Measurements from ENCODE around the gene SUCLA2. TPM values are rescaled to one million over a fixed set of nuclear protein-coding genes. Genes with fewer than 3 reads are reported as not detected.
"Not testable (repeated sequence)": the region's sequence is repeated elsewhere in the genome, so short reads cannot be mapped to it uniquely, and the experiment has no call there.

The SUCLA2 gene
- polyA plus RNA-seq, 3 donors, result 23.4 to 63.5 (median 42.5) TPM

DNA sequence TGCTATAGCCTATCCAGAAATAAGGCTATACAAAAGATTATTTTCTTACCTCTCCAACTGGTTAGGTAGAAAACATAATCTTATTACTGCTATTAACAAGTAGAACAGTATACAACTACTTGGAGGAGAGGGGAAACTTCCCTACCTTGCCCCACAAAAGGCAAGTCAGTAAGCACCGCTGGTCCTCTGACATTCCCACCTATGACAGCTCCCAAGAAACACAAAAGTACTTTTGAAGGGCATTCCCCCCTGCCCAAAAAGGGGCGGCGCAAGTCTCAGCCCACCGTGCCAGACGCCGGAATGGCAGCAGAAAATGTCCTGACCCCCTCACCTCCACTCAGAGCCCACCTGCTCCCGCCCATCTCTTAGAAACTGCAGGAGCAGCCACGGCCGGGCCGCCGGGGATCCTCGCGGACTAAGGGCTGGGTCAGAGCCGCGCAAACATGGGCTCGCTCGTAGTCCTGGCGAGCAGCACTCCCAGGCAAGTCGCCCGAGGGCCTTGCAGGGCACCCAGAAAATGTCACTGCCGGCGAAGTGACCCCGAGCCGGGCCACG, 437 bp downstream of the SUCLA2 start:
- no peak overlapping the region for H3K27ac ChIP-seq (ENCODE audit: low read depth, low read length)
- whole genome bisulfite sequencing, 3 donors, result 0% methylated on average over 20 to 25 of the region's 25 CpGs

DNA sequence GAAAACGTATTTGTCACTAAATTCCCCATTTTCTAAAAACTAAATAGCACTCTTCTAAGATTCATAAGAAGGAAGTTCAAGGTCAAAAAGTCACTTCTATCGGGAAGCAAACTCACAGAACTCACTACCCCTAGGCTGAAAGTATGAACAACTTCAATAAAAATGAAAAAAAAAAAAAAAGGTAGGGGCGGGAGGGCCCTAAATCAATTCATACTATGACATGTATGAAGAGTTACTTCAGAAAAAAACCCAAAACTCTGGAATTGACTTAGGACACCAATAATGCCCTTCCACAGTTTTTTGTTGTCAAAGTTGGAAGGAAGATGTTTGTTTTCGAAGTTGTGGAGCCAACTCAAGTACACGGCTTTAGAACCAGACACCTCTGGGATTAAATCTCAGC, 1.1 kb downstream of the SUCLA2 start:
- WGBS, 3 donors, result 34 to 49% (median 49%) methylated on average over 5 of the region's 5 CpGs
- no peak overlapping the region for H3K27ac ChIP-seq (ENCODE audit: low read depth, low read length)

DNA sequence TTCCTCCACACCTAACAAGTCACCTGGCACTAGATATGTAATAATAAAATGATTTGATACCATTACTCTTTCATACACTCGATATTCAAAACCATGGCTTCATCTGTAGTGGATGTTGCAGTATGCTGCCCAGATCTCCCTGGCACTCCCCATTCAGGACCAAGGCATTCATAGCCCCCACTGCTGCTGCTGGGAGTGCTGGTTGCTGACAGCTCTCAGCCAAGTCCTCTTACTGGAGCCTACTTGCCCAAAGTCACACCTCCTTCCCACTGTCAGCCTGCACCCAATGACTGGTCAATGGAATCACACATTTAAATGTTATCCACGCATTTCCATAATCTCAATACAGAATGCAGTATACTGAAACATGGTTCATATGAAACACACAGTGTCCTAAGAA, 3.7 kb downstream of the SUCLA2 start:
- H3K27ac ChIP-seq (ENCODE audit: low read depth, low read length), result no peak overlapping the region
- 92 to 98% (median 93%) methylated on average over 2 of the region's 2 CpGs for WGBS, 3 donors

DNA sequence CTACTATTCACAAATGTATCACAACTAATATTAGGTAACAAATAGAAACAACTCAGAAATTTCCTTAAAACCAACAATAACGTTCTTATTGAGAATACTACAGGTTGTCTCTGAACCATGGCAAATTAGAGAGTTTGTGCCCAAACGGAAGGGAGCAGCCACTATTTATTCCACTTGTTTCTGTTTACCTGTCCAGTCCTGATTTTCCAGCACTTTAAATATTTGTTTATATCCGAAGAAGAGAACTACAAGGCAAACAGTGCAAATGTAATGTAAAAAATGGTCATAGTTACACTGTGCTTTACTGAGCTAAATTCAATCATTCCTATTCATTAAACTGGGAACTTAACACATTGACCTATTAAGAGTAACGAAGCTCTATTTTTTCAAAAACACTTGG, 9.2 kb downstream of the SUCLA2 start:
- no peak overlapping the region for H3K27ac ChIP-seq (ENCODE audit: low read depth, low read length)
- 78 to 94% (median 93%) methylated on average over 4 of the region's 4 CpGs for WGBS, 3 donors

DNA sequence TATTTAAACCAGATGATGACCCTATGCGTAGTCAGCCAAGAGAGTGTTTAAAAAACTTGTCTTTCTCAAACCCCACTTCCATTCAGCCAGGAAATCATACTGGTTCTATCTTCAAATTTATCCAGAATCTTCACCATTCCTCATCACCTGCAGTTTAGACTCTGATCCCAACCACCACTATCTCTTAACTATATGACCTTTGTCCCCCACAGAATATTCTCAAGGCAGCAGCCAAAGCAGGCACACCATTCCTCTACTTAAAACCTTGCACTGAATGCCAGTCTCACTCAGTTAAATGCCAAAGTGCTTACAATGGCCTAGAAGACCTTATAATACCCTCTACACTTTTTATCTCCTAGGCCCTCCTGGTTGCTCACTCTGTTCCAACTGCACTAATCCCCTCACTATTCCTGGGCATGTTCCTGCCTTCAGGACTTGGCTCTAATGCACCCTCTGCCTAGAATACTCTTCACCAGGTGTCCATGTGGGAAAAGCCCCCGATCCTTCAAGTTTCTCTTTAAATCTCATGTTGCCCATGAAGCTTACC, 10.1 kb downstream of the SUCLA2 start:
- H3K27ac ChIP-seq (ENCODE audit: low read depth, low read length), result no peak overlapping the region
- WGBS, 3 donors, result 96 to 100% (median 98%) methylated on average over 2 of the region's 2 CpGs

DNA sequence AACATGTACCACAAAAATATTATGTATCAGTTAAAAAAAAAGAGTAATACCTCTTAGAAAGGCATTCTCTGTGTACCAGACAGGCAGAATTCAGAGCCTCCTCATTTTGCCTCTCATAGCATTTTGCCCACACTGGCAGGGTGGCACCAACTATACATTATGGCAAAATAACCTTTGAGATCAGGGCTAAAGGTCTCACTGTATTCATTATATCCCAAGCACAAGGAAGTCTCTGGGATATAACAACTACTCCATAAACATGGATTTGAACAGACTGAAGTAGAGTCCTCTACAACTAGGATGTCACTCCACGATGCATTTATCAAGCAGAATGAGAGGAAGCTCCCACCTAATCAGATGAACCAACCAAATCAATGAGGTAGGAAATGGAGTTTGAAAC, 10.6 kb downstream of the SUCLA2 start:
- no peak overlapping the region for H3K27ac ChIP-seq (ENCODE audit: low read depth, low read length)
- WGBS, 3 donors, result 30 to 97% (median 95%) methylated on average over 1 of the region's 1 CpG

DNA sequence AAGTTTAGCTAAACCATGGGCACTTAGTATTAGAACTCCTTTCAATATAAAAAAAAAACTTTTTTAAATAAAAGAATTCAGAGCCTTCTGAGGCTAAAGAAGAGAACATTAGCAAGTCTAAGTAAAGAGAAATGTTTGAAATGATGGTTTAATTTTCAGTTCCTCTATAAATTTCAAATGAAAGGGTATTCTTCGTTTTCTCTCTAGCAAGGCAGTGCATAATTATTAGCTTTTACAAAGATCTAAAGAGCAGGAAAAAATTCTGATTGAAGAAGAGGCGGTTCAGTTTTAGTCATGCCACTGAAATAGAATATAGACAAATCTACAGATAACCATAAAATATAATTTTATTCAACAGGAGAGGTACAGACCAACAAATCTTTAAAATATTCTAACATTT, 18.0 kb downstream of the SUCLA2 start:
- H3K27ac ChIP-seq (ENCODE audit: low read depth, low read length), result no peak overlapping the region
- 94 to 98% (median 96%) methylated on average over 2 of the region's 2 CpGs for WGBS, 3 donors

DNA sequence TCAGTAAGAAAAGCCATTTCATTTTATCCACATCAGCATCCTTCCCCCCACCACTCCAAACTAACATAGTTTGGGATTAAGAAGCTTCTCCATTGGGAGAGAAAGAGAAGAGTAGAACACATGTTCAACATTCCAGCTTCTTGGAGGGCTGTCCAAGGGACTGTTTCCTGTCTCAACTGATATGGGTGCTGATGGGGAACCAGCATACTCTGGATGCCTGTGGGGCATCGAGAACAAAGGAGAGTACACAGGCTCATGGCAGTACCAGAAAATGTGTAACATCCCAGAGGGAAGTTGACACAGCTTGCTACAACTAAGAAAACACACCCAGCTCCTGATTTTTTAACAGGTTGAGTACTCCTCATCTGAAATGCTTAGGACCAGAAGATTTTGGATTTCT, 24.7 kb downstream of the SUCLA2 start:
- 88 to 100% (median 100%) methylated on average over 1 of the region's 1 CpG for WGBS, 3 donors
- H3K27ac ChIP-seq (ENCODE audit: low read depth, low read length), result no peak overlapping the region

DNA sequence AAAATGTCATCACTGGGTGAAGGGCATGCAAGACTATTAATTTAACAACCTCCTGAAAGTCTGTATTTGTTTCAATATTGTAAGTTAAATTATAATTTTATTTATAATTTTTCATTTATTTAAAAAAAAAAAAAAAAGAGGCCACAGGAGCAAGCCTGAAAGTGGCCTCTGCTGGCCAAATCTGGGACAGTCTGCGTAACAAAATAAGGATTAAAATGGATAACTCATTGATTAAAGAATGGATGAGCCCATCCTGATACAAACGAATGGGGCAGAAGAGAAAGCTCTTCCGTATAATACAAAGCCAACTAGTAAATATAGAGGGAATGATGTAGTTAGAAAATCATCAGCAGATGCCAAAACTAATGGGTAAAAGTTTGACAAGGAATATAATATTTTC, 36.2 kb downstream of the SUCLA2 start:
- 97 to 99% (median 99%) methylated on average over 3 of the region's 3 CpGs for WGBS, 3 donors

DNA sequence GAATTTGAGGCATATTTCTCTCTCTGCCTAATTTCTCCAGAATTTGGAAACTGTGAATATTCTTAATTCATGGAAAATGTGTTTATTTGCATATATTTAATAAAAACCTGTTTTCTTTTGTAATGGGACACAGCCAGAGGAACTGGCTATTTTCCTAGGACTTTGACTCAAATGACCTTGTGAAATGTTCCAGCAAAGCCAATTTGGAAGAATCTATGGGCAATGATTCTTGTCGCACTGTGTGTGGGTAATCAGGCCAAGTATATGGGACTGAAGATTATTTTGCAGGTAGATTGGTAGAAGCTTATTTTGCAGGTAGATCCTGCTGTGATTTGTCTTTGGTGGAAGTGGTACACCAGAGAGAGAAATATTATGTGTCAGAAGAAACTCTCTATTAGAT, 38.8 kb downstream of the SUCLA2 start:
- H3K27ac ChIP-seq (ENCODE audit: low read depth, low read length), result no peak overlapping the region
- 80 to 94% (median 92%) methylated on average over 1 of the region's 1 CpG for WGBS, 3 donors

More for the DNA sequence above, 36.2 kb downstream of the SUCLA2 start:
- H3K27ac ChIP-seq (ENCODE audit: low read depth, low read length), result no peak overlapping the region

DNA sequence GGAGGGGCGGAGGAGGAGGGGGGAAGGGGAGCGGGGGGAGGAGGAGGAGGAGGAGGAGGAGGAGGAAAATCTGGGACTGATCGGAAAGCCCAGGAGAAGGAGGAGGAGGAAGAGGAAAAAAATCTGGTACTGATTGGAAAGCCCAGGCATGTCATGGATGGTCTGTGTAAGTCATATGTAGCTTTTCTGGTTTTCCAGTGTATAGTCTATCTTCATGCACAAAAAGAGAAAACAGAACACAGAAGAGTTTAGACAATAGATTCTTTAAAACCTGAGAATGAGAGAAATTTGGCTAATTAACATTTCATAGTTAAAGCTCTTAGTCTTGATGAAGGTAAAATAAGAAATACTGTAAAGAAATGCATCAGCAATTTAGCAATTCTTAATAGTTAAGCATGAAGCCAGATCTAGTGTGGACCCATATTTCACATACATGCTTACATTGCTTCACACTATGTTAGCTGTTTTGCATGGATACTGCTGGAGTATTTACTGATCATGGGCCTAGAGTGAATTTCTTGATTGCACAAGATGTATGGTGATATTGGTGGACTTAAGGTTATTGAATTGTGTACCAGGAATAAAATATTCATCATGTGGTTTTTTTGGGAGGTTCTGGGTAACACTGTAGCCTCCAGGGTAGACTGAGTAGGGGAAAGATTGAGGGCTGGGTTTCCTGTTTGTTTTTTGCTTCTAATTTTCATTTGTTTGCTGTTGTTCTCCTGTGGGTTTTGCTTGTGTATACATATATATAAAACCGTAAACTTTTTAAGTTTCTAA, 41.4 kb downstream of the SUCLA2 start:
- H3K27ac ChIP-seq (ENCODE audit: low read depth, low read length), result no peak overlapping the region
- WGBS, 3 donors, result 86 to 95% (median 89%) methylated on average over 4 of the region's 4 CpGs

DNA sequence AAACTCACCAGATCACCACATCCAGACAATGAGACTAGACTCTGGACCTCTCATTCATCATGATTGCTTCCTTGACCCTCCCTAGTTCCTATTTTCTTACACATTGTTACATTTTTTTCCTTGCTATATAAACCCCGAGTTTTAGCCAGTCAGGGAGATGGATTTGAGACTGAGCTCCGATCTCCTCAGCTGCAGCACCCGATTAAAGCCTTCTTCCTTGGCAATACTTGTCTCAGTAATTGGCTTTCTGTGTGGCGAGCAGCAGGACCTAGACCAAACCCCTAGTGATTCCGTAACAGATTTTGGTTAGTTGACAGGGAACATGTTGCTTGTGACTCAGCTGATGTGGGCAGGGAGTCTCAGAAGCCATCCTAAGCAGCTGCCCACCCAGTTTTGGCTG, 44.0 kb downstream of the SUCLA2 start:
- WGBS, 3 donors, result 94 to 97% (median 97%) methylated on average over 5 of the region's 5 CpGs
- no peak overlapping the region for H3K27ac ChIP-seq (ENCODE audit: low read depth, low read length)

DNA sequence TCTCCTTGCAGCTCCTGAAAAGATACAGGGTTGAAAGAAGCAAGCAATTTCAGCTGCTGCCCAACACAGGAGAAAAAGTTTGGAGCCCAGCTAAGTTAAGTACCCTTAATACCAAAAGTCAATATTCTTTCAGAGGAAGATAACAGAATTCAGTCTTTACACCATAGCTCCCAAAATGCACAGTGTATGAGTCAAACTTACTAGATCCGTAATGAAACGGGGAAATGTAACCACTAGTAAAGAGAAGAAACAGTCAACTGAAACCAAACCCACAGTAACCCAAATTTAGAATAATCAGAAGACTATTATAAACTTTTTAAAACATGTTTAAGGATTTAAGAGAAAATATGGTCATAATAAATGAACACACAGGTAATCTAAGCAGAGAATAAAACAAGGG, 45.2 kb downstream of the SUCLA2 start:
- no peak overlapping the region for H3K27ac ChIP-seq (ENCODE audit: low read depth, low read length)
- WGBS, 3 donors, result 84 to 94% (median 88%) methylated on average over 2 of the region's 2 CpGs

DNA sequence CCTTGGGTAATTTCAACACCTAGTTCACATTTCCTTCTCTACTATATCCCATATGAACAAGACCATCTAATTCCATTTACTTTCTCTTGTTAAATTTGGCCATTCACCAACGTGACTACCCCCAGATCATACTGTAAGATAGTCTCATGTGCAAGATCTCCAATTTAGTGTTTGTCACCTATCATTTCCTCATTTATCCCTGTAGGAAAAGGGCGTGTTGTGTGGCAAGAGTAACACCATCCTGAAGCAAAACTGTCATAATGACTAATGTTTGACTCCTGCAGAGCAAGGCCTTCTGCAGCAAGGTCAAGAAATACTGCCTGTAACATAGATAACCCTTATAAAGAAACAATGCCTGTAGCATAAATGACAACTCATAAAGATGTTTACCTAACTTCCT, 51.3 kb downstream of the SUCLA2 start:
- WGBS, 3 donors, result 84 to 91% (median 89%) methylated on average over 2 of the region's 2 CpGs
- no peak overlapping the region for H3K27ac ChIP-seq (ENCODE audit: low read depth, low read length)

DNA sequence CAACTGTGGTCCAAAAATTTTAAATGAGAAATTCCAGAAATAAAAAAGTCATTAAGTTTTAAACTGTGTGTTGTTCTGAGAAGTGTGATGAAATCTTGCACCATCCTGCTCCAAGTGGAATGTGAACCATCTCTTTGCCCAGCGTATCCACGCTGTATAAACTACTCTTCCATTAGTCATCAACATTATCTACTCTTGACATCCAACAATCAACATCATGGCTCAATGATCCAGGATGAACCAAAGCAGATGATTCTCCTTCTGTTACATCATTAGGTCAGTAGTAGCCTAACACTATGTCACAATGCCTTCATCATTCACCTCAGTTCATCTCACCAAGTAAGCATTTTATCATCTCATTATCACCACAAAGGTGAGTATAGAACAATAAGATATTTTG, 55.3 kb downstream of the SUCLA2 start:
- 96 to 98% (median 97%) methylated on average over 2 of the region's 2 CpGs for WGBS, 3 donors

DNA sequence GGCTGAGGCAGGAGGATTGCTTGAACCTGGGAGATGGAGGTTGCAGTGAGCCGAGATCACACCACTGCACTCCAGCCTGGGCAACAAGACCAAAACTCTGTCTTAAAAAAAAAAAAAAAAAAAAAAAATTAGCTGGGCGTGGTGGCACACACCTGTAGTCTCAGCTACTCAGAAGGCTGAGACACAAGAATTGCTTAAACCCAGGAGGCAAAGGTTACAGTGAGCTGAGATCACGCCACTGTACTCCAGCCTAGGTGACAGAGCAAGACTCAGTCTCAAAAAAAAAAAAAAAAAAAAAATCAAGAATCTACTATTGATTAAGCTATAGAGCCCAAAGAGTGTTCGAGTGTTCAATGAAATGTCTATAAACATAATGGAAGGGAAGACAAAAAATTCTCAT, 55.9 kb downstream of the SUCLA2 start:
- WGBS, 3 donors, result 89 to 99% (median 93%) methylated on average over 4 of the region's 4 CpGs
- not testable (repeated sequence) for H3K27ac ChIP-seq (ENCODE audit: low read depth, low read length)

More for the DNA sequence above, 55.3 kb downstream of the SUCLA2 start:
- no peak overlapping the region for H3K27ac ChIP-seq (ENCODE audit: low read depth, low read length)

DNA sequence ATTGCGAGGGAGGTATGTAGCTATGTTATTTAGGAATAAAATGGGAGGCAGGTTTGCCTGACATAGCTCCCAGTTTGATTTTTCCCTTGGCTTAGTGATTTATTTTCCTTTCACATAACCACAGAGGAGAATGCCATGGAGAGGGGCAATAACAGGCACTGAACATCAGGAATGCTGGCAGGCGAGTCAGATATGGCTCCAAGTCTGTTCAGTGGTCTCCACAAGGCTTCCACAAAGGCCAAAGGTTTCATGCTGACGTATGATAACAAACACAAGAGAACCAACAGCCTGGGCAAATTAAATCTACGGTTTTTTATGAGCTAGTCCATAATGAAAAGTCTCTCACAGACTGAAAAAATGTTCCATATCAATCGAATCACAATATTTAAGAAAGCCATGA, 66.7 kb downstream of the SUCLA2 start:
- 80 to 90% (median 81%) methylated on average over 5 of the region's 5 CpGs for WGBS, 3 donors
- no peak overlapping the region for H3K27ac ChIP-seq (ENCODE audit: low read depth, low read length)

DNA sequence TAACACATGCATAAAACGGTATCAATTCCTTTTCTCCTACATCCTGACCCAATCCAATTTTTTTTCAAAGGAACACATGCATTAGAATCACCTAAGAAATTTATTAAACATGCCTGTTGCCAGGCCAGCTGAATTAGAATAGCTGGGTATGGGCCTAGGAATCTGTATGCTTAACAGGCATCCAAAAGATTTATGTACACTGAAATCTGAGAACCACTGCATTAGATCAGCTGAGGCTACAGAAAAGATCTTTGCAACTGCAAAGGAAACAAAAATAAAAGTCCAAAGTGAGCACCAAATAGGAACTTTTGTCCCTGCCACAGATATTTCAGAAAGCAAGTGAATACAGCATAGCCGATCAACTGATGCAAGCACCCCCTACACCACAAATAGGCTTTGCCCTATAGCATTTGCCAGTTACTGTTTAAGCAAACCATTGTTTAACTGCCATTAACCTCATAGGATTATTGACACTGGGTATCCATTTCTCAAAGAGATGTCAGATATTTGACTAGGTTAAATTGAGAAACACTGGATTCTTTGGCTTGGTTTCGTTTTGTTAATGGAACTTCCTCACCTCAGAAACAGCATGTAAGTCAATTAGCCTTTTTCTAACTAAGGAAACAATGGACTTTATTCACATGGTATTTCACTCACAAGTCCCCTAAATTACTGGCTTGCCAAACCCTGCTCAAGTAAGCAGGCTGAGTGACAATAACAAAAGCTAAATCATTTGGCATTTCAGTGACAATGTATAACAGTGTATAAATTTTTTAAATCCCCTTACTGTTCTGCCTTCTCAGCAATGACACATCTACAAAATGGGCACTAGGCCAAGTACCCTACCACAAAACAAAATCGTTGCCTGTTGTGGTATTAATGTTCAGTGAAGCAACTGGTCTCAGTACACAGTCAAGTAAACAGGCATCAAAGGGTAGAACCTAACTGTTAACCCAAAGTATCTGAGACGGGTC, 67.8 kb downstream of the SUCLA2 start:
- no peak overlapping the region for H3K27ac ChIP-seq (ENCODE audit: low read depth, low read length)
- 40 to 43% (median 43%) methylated on average over 5 of the region's 5 CpGs for WGBS, 3 donors

DNA sequence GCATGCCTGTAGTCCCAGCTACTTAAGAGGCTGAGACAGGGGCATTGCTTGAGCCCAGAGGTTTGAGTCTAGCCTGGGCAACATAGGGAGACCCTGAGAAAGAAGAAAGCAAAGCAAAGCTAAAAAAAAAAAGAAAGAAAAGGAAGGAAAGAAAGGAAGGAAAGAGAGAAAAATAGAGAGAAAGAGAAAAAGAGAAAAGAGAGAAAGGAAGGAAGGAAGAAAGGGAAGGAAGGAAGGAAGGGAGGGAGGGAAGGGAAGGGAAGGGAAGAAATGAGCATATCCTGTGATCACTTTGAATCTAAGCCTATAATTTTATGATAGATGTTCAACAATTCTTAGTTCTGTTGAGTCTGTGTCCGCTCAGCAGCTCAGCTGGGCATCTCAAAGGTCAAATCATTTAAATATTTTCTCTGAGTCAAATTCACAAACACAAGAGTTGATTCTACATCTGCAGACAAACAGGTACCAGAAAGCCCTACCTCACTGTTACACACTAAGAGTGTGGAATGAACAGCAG, 70.4 kb downstream of the SUCLA2 start:
- 77 to 89% (median 81%) methylated on average over 1 of the region's 1 CpG for WGBS, 3 donors
- H3K27ac ChIP-seq (ENCODE audit: low read depth, low read length), result no peak overlapping the region
